CD8-positive, alpha-beta memory T cell (primary cell): ENCODE measurements around the gene LCE1C. TPM values are rescaled to one million over a fixed set of nuclear protein-coding genes. Genes with fewer than 3 reads are reported as not detected.

Source experiments
- CTCF ChIA-PET: fragments of 350-600 bp; sonication (Branson Sonifier 250); formaldehyde crosslinking; loops from one replicate; lab custom pipeline; 2021; ENCODE audit warnings: antibody characterized with exemption; lab: Charles Lee
- POLR2A ChIA-PET: fragments of 350-600 bp; sonication (Branson Sonifier 250); formaldehyde crosslinking; loops from one replicate; lab custom pipeline; 2021; ENCODE audit warnings: antibody characterized with exemption; lab: Charles Lee
- DNase-seq, 5 donors: peaks; one replicate each; pipeline versions ENCODE4 v3.0.0 to v3.0.0-alpha.2; 2020 to 2022; ENCODE audit warnings: mixed read lengths in 1 of 5
- H3K27ac ChIP-seq: one replicate; pipeline ENCODE4 v1.7.0; 2013; ENCODE audit warnings: low read depth, mild to moderate bottlenecking, low read length, moderate library complexity
- H3K27me3 ChIP-seq: 2 replicates; pipeline ENCODE4 v1.7.0; 2013; ENCODE audit warnings: low read length, mild to moderate bottlenecking; ENCODE audit not compliant: insufficient read depth, poor library complexity, severe bottlenecking
- H3K36me3 ChIP-seq: 2 replicates; pipeline ENCODE4 v1.7.0; 2013; ENCODE audit warnings: mild to moderate bottlenecking, low read length, moderate library complexity; ENCODE audit not compliant: insufficient read depth
- H3K4me1 ChIP-seq: 2 replicates; pipeline ENCODE4 v1.7.0; 2013; ENCODE audit warnings: mild to moderate bottlenecking, low read length, moderate library complexity; ENCODE audit not compliant: insufficient read depth
- H3K4me3 ChIP-seq: 2 replicates; pipeline ENCODE4 v1.7.0; 2013; ENCODE audit warnings: mild to moderate bottlenecking, low read length
- H3K9me3 ChIP-seq: 2 replicates; pipeline ENCODE4 v1.7.0; 2013; ENCODE audit warnings: mild to moderate bottlenecking, low read length
- H3K27ac Mint-ChIP-seq, 8 donors: one replicate each; pipeline ENCODE4 v1.8.0; 2020 to 2021; ENCODE audit warnings: mixed read lengths in 8 of 8, mild to moderate bottlenecking in 6 of 8, inconsistent platforms in 3 of 8, moderate library complexity in 3 of 8
- H3K27me3 Mint-ChIP-seq, 2 donors: one replicate each; pipeline ENCODE4 v1.8.0; 2020 to 2021; ENCODE audit warnings: mixed read lengths in 2 of 2, mild to moderate bottlenecking in 1 of 2, moderate library complexity in 1 of 2
- H3K36me3 Mint-ChIP-seq, 3 donors: one replicate each; pipeline ENCODE4 v1.8.0; 2020 to 2021; ENCODE audit warnings: mixed read lengths in 3 of 3, inconsistent platforms in 1 of 3, mild to moderate bottlenecking in 1 of 3
- H3K4me1 Mint-ChIP-seq, 3 donors: one replicate each; pipeline ENCODE4 v1.8.0; 2020 to 2021; ENCODE audit warnings: mixed read lengths in 3 of 3, inconsistent platforms in 1 of 3, mild to moderate bottlenecking in 1 of 3
- H3K4me3 Mint-ChIP-seq, 7 donors: one replicate each; pipeline ENCODE4 v1.8.0; 2020 to 2021; ENCODE audit warnings: mixed read lengths in 7 of 7, mild to moderate bottlenecking in 6 of 7, moderate library complexity in 4 of 7, inconsistent platforms in 2 of 7
- H3K9me3 Mint-ChIP-seq, 5 donors: one replicate each; pipeline ENCODE4 v1.8.0; 2020 to 2022; ENCODE audit warnings: mixed read lengths in 5 of 5, mild to moderate bottlenecking in 3 of 5, moderate library complexity in 2 of 5, inconsistent platforms in 1 of 5
- polyA plus RNA-seq: library from polyadenylated mRNA; unstranded; fragments of 300-500 nt; fragmentation: Illumina TruSeq; gene quantifications from one replicate; pipeline ENCODE4 v1.2.3, GENCODE V29; 2021
- total RNA-seq, 2 experiments: library from RNA; stranded (reverse); gene quantifications; one replicate each; pipeline ENCODE4 v1.2.3, GENCODE V29; 2021

Gene LCE1C
- total and polyA plus RNA-seq, 3 experiments from 2014 or later = not detected

- Mint-ChIP-seq H3K9me3 (peaks cover 0 to 3% (median 0%) of the 10 kb centered on the region in 5 donors), H3K27me3 (peaks cover 3 to 39% of the 10 kb centered on the region in 2 donors), H3K36me3 (no peaks in the 10 kb centered on the region), H3K4me1 (no peaks in the 10 kb centered on the region), H3K27ac (no peak overlapping the region), H3K4me3 (no peak overlapping the region)
- Histone ChIP-seq H3K4me3 (no peak overlapping the region), H3K9me3 (no peaks in the 10 kb centered on the region), H3K4me1 (no peaks in the 10 kb centered on the region), H3K27ac (no peak overlapping the region), H3K27me3 (no peaks in the 10 kb centered on the region), H3K36me3 (no peaks in the 10 kb centered on the region)
- ChIA-PET CTCF (no interaction called here), POLR2A (no interaction called here)
- DNase-seq = no peak
Measured at GRCh38 chr1:152758636-152759035, 47.8 kb downstream of the LCE1C start.

- no peak within 1 kb of the TSS for H3K27ac Mint-ChIP-seq
- Histone ChIP-seq H3K9me3 (no peaks in the 10 kb centered on the region), H3K27ac (no peak within 1 kb of the TSS), H3K36me3 (no peaks in the 10 kb centered on the region), H3K4me3 (no peak within 1 kb of the TSS), H3K4me1 (no peaks in the 10 kb centered on the region), H3K27me3 (no peaks in the 10 kb centered on the region)
- POLR2A ChIA-PET = no interaction called here
- peaks cover 0 to 3% (median 0%) of the 10 kb centered on the region in 5 donors for H3K9me3 Mint-ChIP-seq
- no peaks in the 10 kb centered on the region for H3K4me1 Mint-ChIP-seq
- peaks cover 3 to 39% of the 10 kb centered on the region in 2 donors for H3K27me3 Mint-ChIP-seq
- no peaks in the 10 kb centered on the region for H3K36me3 Mint-ChIP-seq
- CTCF ChIA-PET = no interaction called here
- no peak for DNase-seq
- H3K4me3 Mint-ChIP-seq = no peak within 1 kb of the TSS
Measured at GRCh38 chr1:152757747-152758146, 48.7 kb downstream of the LCE1C start, which contains the start of gene KPRP. TSS of gene KPRP (plus strand) at chr1:152758025. CDS start at chr1:152759589, 1,564 bp downstream.

GRCh38 chr1:152756872-152757271 is 49.6 kb downstream of the LCE1C start:
- DNase-seq = no peak
- POLR2A ChIA-PET = no interaction called here
- Histone ChIP-seq H3K4me3 (no peak overlapping the region), H3K27me3 (no peaks in the 10 kb centered on the region), H3K36me3 (no peaks in the 10 kb centered on the region), H3K4me1 (no peaks in the 10 kb centered on the region), H3K9me3 (no peaks in the 10 kb centered on the region), H3K27ac (no peak overlapping the region)
- peaks cover 3 to 39% of the 10 kb centered on the region in 2 donors for H3K27me3 Mint-ChIP-seq
- H3K4me1 Mint-ChIP-seq = no peaks in the 10 kb centered on the region
- H3K27ac Mint-ChIP-seq = no peak overlapping the region
- H3K9me3 Mint-ChIP-seq = peaks cover 0 to 3% (median 0%) of the 10 kb centered on the region in 5 donors
- CTCF ChIA-PET = no interaction called here
- no peak overlapping the region for H3K4me3 Mint-ChIP-seq
- H3K36me3 Mint-ChIP-seq = no peaks in the 10 kb centered on the region

Other genes starting within 250 kb of the LCE1C start
- gene LCE3E, start 239.9 kb downstream of the LCE1C start, total RNA-seq = not detected
- not detected for gene LCE3E, start 239.9 kb downstream of the LCE1C start, polyA plus RNA-seq
- not detected for gene LCE3D, start 226.1 kb downstream of the LCE1C start, total RNA-seq
- gene LCE3D, start 226.1 kb downstream of the LCE1C start, polyA plus RNA-seq = not detected
- not detected for gene LCE3C, start 206.4 kb downstream of the LCE1C start, total RNA-seq
- not detected for gene LCE3C, start 206.4 kb downstream of the LCE1C start, polyA plus RNA-seq
- not detected for gene LCE3B, start 192.8 kb downstream of the LCE1C start, total RNA-seq
- gene LCE3B, start 192.8 kb downstream of the LCE1C start, polyA plus RNA-seq = not detected
- gene LCE3A, start 183.5 kb downstream of the LCE1C start, total RNA-seq = not detected
- gene LCE3A, start 183.5 kb downstream of the LCE1C start, polyA plus RNA-seq = not detected
- not detected for gene LCE2D, start 143.3 kb downstream of the LCE1C start, total RNA-seq
- not detected for gene LCE2D, start 143.3 kb downstream of the LCE1C start, polyA plus RNA-seq
- gene LCE2C, start 131.4 kb downstream of the LCE1C start, total RNA-seq = not detected
- gene LCE2C, start 131.4 kb downstream of the LCE1C start, polyA plus RNA-seq = not detected
- not detected for gene LCE2B, start 120.5 kb downstream of the LCE1C start, total RNA-seq
- not detected for gene LCE2B, start 120.5 kb downstream of the LCE1C start, polyA plus RNA-seq
- not detected for gene LCE2A, start 108.3 kb downstream of the LCE1C start, total RNA-seq
- not detected for gene LCE2A, start 108.3 kb downstream of the LCE1C start, polyA plus RNA-seq
- not detected for gene LCE4A, start 98.5 kb downstream of the LCE1C start, total RNA-seq
- not detected for gene LCE4A, start 98.5 kb downstream of the LCE1C start, polyA plus RNA-seq
- not detected for gene KPRP, start 48.6 kb downstream of the LCE1C start, total RNA-seq
- not detected for gene KPRP, start 48.6 kb downstream of the LCE1C start, polyA plus RNA-seq
- gene LCE1F, start 31.5 kb downstream of the LCE1C start, total RNA-seq = not detected
- not detected for gene LCE1F, start 31.5 kb downstream of the LCE1C start, polyA plus RNA-seq
- not detected for gene LCE1E, start 20.4 kb downstream of the LCE1C start, total RNA-seq
- not detected for gene LCE1E, start 20.4 kb downstream of the LCE1C start, polyA plus RNA-seq
- gene LCE1D, start 9.9 kb downstream of the LCE1C start, total RNA-seq = not detected
- not detected for gene LCE1D, start 9.9 kb downstream of the LCE1C start, polyA plus RNA-seq
- not detected for gene LCE1B, start 5.3 kb upstream of the LCE1C start, total RNA-seq
- gene LCE1B, start 5.3 kb upstream of the LCE1C start, polyA plus RNA-seq = not detected
- not detected for gene LCE1A, start 20.8 kb upstream of the LCE1C start, total RNA-seq
- not detected for gene LCE1A, start 20.8 kb upstream of the LCE1C start, polyA plus RNA-seq
- gene LCE6A, start 36.2 kb upstream of the LCE1C start, total RNA-seq = not detected
- not detected for gene LCE6A, start 36.2 kb upstream of the LCE1C start, polyA plus RNA-seq
- not detected for gene LCE7A, start 53.3 kb upstream of the LCE1C start, total RNA-seq
- gene LCE7A, start 53.3 kb upstream of the LCE1C start, polyA plus RNA-seq = not detected
- not detected for gene SMCP, start 71.7 kb upstream of the LCE1C start, total RNA-seq
- gene SMCP, start 71.7 kb upstream of the LCE1C start, polyA plus RNA-seq = not detected
- not detected for gene IVL, start 101.9 kb upstream of the LCE1C start, total RNA-seq
- gene IVL, start 101.9 kb upstream of the LCE1C start, polyA plus RNA-seq = not detected
- not detected for gene SPRR5, start 140.6 kb upstream of the LCE1C start, total RNA-seq
- gene SPRR5, start 140.6 kb upstream of the LCE1C start, polyA plus RNA-seq = not detected
- gene SPRR4, start 164.0 kb upstream of the LCE1C start, total RNA-seq = not detected
- gene SPRR4, start 164.0 kb upstream of the LCE1C start, polyA plus RNA-seq = not detected
- gene SPRR1A, start 177.4 kb upstream of the LCE1C start, total RNA-seq = not detected
- not detected for gene SPRR1A, start 177.4 kb upstream of the LCE1C start, polyA plus RNA-seq
- not detected for gene SPRR3, start 195.1 kb upstream of the LCE1C start, total RNA-seq
- not detected for gene SPRR3, start 195.1 kb upstream of the LCE1C start, polyA plus RNA-seq
- gene SPRR1B, start 224.6 kb upstream of the LCE1C start, total RNA-seq = not detected
- not detected for gene SPRR1B, start 224.6 kb upstream of the LCE1C start, polyA plus RNA-seq
- not detected for gene SPRR2D, start 234.5 kb upstream of the LCE1C start, total RNA-seq
- not detected for gene SPRR2D, start 234.5 kb upstream of the LCE1C start, polyA plus RNA-seq